MM.1S (cell line): ENCODE measurements around the gene RUFY4.

Experiments
- DNase-seq: peaks from one replicate; pipeline ENCODE4 v3.0.0-alpha.2; 2015
- H2AFZ ChIP-seq: fragments of 300-600 bp; sonication (generic); 2 replicates; pipeline ENCODE4 v1.6.0; 2016; ENCODE audit warnings: antibody characterized with exemption, low read length
- H3F3A ChIP-seq: fragments of 300-600 bp; sonication (generic); 2 replicates; pipeline ENCODE4 v1.6.1; 2016; ENCODE audit warnings: mild to moderate bottlenecking, antibody characterized with exemption, low read length, moderate library complexity, mixed read lengths; ENCODE audit not compliant: insufficient read depth
- H3K27ac ChIP-seq: fragments of 300-600 bp; sonication (generic); 2 replicates; pipeline ENCODE4 v1.5.1; 2016; ENCODE audit warnings: mild to moderate bottlenecking, low read length
- H3K27me3 ChIP-seq: fragments of 300-600 bp; sonication (generic); replicated peaks from 2 replicates; pipeline ENCODE4 v1.6.0; 2016; ENCODE audit warnings: low read length; ENCODE audit not compliant: insufficient read depth
- H3K36me3 ChIP-seq: fragments of 300-600 bp; sonication (generic); replicated peaks from 2 replicates; pipeline ENCODE4 v1.6.1; 2016; ENCODE audit warnings: mild to moderate bottlenecking, low read length, mixed read lengths; ENCODE audit not compliant: insufficient read depth
- H3K4me1 ChIP-seq: fragments of 300-600 bp; sonication (generic); 2 replicates; pipeline ENCODE4 v1.6.1; 2016; ENCODE audit warnings: low read length, mixed read lengths
- H3K4me2 ChIP-seq: fragments of 300-600 bp; sonication (generic); 2 replicates; pipeline ENCODE4 v1.6.0; 2016; ENCODE audit warnings: low read depth, low read length
- H3K4me3 ChIP-seq: fragments of 300-600 bp; sonication (generic); 2 replicates; pipeline ENCODE4 v1.5.1; 2016; ENCODE audit warnings: low read length, mixed read lengths
- H3K79me2 ChIP-seq: fragments of 300-600 bp; sonication (generic); 2 replicates; pipeline ENCODE4 v1.6.1; 2016; ENCODE audit warnings: mixed run types, low read length, mixed read lengths
- H3K9ac ChIP-seq: fragments of 300-600 bp; sonication (generic); 2 replicates; pipeline ENCODE4 v1.6.1; 2016; ENCODE audit warnings: low read length, mixed read lengths
- H3K9me2 ChIP-seq: fragments of 300-600 bp; sonication (generic); replicated peaks from 2 replicates; pipeline ENCODE4 v1.6.1; 2016; ENCODE audit warnings: mild to moderate bottlenecking, low read length, mixed read lengths; ENCODE audit not compliant: insufficient read depth
- H3K9me3 ChIP-seq: fragments of 300-600 bp; sonication (generic); replicated peaks from 2 replicates; pipeline ENCODE4 v1.6.1; 2016; ENCODE audit warnings: mild to moderate bottlenecking, low read length, mixed read lengths; ENCODE audit not compliant: insufficient read depth
- H4K20me1 ChIP-seq: fragments of 300-600 bp; sonication (generic); 2 replicates; pipeline ENCODE4 v1.6.1; 2016; ENCODE audit warnings: mild to moderate bottlenecking, low read length, moderate library complexity, mixed read lengths; ENCODE audit not compliant: insufficient read depth
- EZH2 ChIP-seq: fragments of 300-600 bp; sonication (generic); optimal IDR thresholded peaks from 2 replicates; pipeline ENCODE3; 2017; ENCODE audit warnings: low read depth, mild to moderate bottlenecking, antibody characterized with exemption, low read length, mixed read lengths
- EZH2phosphoT487 ChIP-seq: fragments of 300-600 bp; sonication (generic); IDR thresholded peaks from 2 replicates; pipeline ENCODE4 v1.6.1; 2018; ENCODE audit warnings: antibody characterized with exemption, low read length
- TF ChIP-seq, protein P1 (sequence below): fragments of 300-600 bp; sonication (generic); IDR thresholded peaks from 2 replicates; pipeline ENCODE4 v1.5.1; 2016; ENCODE audit warnings: antibody characterized with exemption, low read length, mixed read lengths

RUFY4 gene

DNA sequence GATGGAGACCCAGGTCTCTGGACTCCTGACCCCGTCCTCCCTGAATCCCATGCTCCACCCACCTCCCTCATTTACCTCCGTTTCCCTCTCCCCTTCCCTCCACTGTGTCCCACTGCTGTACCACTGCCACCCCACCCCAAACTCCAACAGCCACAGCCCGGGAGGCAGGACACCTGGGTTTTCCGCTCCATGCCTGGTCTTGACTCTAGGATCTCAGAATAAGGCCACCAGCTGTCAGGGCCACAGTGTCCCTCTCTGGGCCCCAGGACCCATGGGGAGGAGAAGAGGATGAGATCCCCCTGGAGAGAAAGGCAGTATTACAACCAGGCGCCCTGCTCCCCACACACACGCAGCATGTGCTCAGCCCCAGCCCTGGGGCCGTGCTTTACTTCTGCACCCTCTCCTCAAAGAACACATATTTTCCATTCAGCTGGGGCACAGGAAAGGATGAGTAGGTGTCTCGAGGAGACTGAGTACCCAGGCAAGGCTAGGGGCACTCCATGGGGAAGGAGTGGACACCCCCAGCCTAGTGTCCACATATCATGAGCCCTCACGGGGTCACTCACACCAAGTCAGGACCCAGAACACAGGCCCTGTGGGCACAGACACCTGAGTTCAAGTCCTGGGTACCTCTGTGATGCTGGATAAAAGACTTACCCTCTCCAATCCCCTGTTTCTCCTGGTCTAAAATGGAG, 700 bp downstream of the RUFY4 start:
- no peak overlapping the region for H3K27ac ChIP-seq
- TF ChIP-seq, protein P1, sequence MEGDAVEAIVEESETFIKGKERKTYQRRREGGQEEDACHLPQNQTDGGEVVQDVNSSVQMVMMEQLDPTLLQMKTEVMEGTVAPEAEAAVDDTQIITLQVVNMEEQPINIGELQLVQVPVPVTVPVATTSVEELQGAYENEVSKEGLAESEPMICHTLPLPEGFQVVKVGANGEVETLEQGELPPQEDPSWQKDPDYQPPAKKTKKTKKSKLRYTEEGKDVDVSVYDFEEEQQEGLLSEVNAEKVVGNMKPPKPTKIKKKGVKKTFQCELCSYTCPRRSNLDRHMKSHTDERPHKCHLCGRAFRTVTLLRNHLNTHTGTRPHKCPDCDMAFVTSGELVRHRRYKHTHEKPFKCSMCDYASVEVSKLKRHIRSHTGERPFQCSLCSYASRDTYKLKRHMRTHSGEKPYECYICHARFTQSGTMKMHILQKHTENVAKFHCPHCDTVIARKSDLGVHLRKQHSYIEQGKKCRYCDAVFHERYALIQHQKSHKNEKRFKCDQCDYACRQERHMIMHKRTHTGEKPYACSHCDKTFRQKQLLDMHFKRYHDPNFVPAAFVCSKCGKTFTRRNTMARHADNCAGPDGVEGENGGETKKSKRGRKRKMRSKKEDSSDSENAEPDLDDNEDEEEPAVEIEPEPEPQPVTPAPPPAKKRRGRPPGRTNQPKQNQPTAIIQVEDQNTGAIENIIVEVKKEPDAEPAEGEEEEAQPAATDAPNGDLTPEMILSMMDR: no peak
- TF ChIP-seq EZH2phosphoT487 (no peak), EZH2 (no peak)
- H4K20me1 ChIP-seq: no peaks in the 10 kb centered on the region
- H3K4me3 ChIP-seq: no peak overlapping the region
- no peaks in the 10 kb centered on the region for H3F3A ChIP-seq
- H3K79me2 ChIP-seq: no peaks in the 10 kb centered on the region
- H2AFZ ChIP-seq: 0 out of 2 replicates have a peak overlapping the region, but pooled peaks have one; percentile 95
- DNase-seq: no peak
- peak overlapping the region; percentile 56; the same call in 1 of the 2 replicates for H3K9ac ChIP-seq
- no peaks in the 10 kb centered on the region for H3K9me2 ChIP-seq
- H3K27me3 ChIP-seq: no peaks in the 10 kb centered on the region
- 0 out of 2 replicates have a peak, but pooled peaks cover 3% of the 10 kb centered on the region for H3K4me1 ChIP-seq
- no peaks in the 10 kb centered on the region for H3K36me3 ChIP-seq
- no peaks in the 10 kb centered on the region for H3K9me3 ChIP-seq
- peak overlapping the region; percentile 86; the same call in 1 of the 2 replicates for H3K4me2 ChIP-seq

DNA sequence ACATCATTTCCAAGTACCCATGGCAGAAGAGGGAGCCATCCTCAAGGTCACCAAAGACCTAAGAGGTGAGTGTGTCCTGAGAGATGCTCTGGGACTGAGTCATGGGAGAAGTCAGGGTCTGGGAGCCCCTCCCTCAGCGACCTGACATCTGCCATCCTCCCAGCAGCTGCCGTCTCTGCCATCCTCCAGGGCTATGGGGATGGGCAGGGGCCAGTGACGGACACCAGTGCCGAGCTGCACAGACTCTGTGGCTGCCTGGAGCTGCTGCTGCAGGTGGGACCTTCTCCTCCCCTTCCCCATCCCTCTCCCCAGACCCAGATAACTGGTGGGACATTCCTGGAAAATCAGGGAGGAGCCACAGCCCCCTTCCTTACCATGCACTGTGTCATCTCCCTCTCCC, 1.5 kb downstream of the RUFY4 start:
- no peak overlapping the region for H3K27ac ChIP-seq
- H3K9ac ChIP-seq: no peak overlapping the region
- H4K20me1 ChIP-seq: no peaks in the 10 kb centered on the region
- H3K4me1 ChIP-seq: 0 out of 2 replicates have a peak, but pooled peaks cover 3% of the 10 kb centered on the region
- H3K9me2 ChIP-seq: no peaks in the 10 kb centered on the region
- no peak overlapping the region for H3K4me2 ChIP-seq
- TF ChIP-seq, protein P1: no peak
- TF ChIP-seq EZH2 (no peak), EZH2phosphoT487 (no peak)
- no peaks in the 10 kb centered on the region for H3F3A ChIP-seq
- H3K9me3 ChIP-seq: no peaks in the 10 kb centered on the region
- H3K27me3 ChIP-seq: no peaks in the 10 kb centered on the region
- no peak for DNase-seq
- H3K36me3 ChIP-seq: no peaks in the 10 kb centered on the region
- no peaks in the 10 kb centered on the region for H3K79me2 ChIP-seq
- no peak overlapping the region for H3K4me3 ChIP-seq
- no peak overlapping the region for H2AFZ ChIP-seq

DNA sequence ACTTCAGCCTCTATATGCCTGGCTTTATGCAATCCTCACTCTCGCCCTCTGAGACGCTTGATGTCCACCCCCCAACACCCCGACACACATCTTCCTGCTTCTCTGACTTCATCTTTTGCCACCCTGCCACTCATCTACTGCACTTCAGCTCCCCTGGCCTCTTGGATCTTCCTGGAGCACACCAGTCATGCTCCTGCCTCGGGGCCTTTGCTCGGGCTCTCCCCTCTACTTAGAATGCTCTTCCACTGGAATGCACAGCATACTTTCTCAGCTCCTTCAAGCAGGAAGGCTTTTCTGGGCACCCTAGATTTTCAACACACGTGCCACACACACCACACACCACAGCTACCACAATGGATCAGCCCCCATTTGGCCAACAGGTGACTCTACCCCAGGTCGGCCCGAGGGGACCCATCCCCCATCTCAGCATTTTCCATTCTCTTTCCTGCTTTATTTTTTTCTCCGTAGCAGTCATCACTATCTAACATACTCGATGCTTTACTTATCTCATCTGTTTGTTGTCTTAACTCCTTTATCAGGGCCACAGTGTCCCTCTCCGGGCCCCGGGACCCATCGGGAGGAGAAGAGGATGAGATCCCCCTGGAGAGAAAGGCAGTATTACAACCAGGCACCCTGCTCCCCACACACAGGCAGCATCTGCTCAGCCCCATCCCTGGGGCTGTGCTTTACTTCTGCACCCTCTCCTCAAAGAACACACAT, 2.3 kb downstream of the RUFY4 start:
- Histone ChIP-seq H3K4me1 (0 out of 2 replicates have a peak, but pooled peaks cover 3% of the 10 kb centered on the region), H2AFZ (no peak overlapping the region), H3K36me3 (no peaks in the 10 kb centered on the region), H3K4me3 (no peak overlapping the region), H3K9ac (no peak overlapping the region), H3K9me3 (no peaks in the 10 kb centered on the region), H3K27me3 (no peaks in the 10 kb centered on the region), H3K27ac (no peak overlapping the region), H4K20me1 (no peaks in the 10 kb centered on the region), H3K79me2 (no peaks in the 10 kb centered on the region), H3K9me2 (no peaks in the 10 kb centered on the region), H3F3A (no peaks in the 10 kb centered on the region), H3K4me2 (no peak overlapping the region)
- DNase-seq: no peak
- TF ChIP-seq EZH2phosphoT487 (no peak), EZH2 (no peak)
- TF ChIP-seq, protein P1: no peak
